Uterus (tissue), 2 donors: ENCODE data around the gene IFT52.

ENCODE experiments used
- CTCF ChIP-seq, 4 experiments: fragments of 200-600 bp in 2 of 4; fragments of 450-650 bp in 2 of 4; sonication (generic) in 2 of 4; IDR thresholded peaks; one replicate each; pipeline ENCODE4 v1.5.1; 2016 to 2019; ENCODE audit warnings: antibody characterized with exemption in 4 of 4, mild to moderate bottlenecking in 2 of 4, moderate library complexity in 1 of 4
- POLR2A ChIP-seq, 2 donors: fragments of 450-650 bp; IDR thresholded peaks; one replicate each; pipeline ENCODE4 v1.6.1; 2016; ENCODE audit warnings: antibody characterized with exemption in 2 of 2, mild to moderate bottlenecking in 1 of 2, moderate library complexity in 1 of 2

GRCh38 chr20:43545837-43546578 is 44.7 kb upstream of the IFT52 start:
- TF ChIP-seq CTCF (IDR thresholded peaks at IDR 0.05): no peak
- TF ChIP-seq POLR2A (IDR thresholded peaks at IDR 0.05): no peak
